Endodermal cell (in vitro differentiated cells): ENCODE results near the gene KIAA0040. TPM values are rescaled to one million over a fixed set of nuclear protein-coding genes. Genes with fewer than 3 reads are reported as not detected.

Experiments used
- DNase-seq: peaks from one replicate; pipeline ENCODE4 v3.0.0-alpha.2; 2017
- H3K27ac ChIP-seq: 2 replicates; pipeline ENCODE4 v1.5.1; 2013; ENCODE audit warnings: mild to moderate bottlenecking, low read depth, low read length, moderate library complexity
- H3K27me3 ChIP-seq: 2 replicates; pipeline ENCODE4 v1.6.1; 2013; ENCODE audit warnings: mild to moderate bottlenecking, low read length, moderate library complexity; ENCODE audit not compliant: insufficient read depth, control insufficient read depth, poor library complexity, severe bottlenecking
- H3K36me3 ChIP-seq: 2 replicates; pipeline ENCODE4 v1.7.0; 2013; ENCODE audit warnings: mild to moderate bottlenecking, low read length, moderate library complexity; ENCODE audit not compliant: control insufficient read depth, insufficient read depth
- H3K4me1 ChIP-seq: one replicate; pipeline ENCODE4 v1.7.0; 2013; ENCODE audit warnings: low read length; ENCODE audit not compliant: control insufficient read depth, insufficient read depth
- H3K4me3 ChIP-seq: 2 replicates; pipeline ENCODE4 v1.5.1; 2013; ENCODE audit warnings: mild to moderate bottlenecking, low read length, moderate library complexity
- H3K9ac ChIP-seq: 2 replicates; pipeline ENCODE4 v1.6.1; 2013; ENCODE audit warnings: mild to moderate bottlenecking, low read length, moderate library complexity; ENCODE audit not compliant: poor library complexity, severe bottlenecking; ENCODE audit errors: extremely low read depth
- H3K9me3 ChIP-seq: 2 replicates; pipeline ENCODE4 v1.6.1; 2013; ENCODE audit warnings: mild to moderate bottlenecking, low read length, moderate library complexity; ENCODE audit not compliant: control insufficient read depth
- H3K27ac Mint-ChIP-seq: 2 replicates; pipeline ENCODE4 v1.8.0; 2020; ENCODE audit warnings: mixed read lengths
- H3K27me3 Mint-ChIP-seq: 2 replicates; pipeline ENCODE4 v1.8.0; 2021; ENCODE audit warnings: mild to moderate bottlenecking, mixed read lengths; ENCODE audit not compliant: insufficient read depth
- H3K36me3 Mint-ChIP-seq: 2 replicates; pipeline ENCODE4 v1.8.0; 2020; ENCODE audit warnings: low read depth, mixed read lengths
- H3K4me1 Mint-ChIP-seq: 2 replicates; pipeline ENCODE4 v1.8.0; 2020; ENCODE audit warnings: mixed read lengths
- H3K4me3 Mint-ChIP-seq: 2 replicates; pipeline ENCODE4 v1.8.0; 2020; ENCODE audit warnings: mild to moderate bottlenecking, moderate library complexity, mixed read lengths
- H3K9me3 Mint-ChIP-seq: 2 replicates; pipeline ENCODE4 v1.8.0; 2020; ENCODE audit warnings: mild to moderate bottlenecking, mixed read lengths
- WGBS, 2 experiments: methylation state at CpG; one replicate each; pipeline versions ENCODE4 v1.1.5 to v1.1.7; 2013; ENCODE audit warnings: missing lambda C conversion rate in 2 of 2, mixed read lengths in 1 of 2; ENCODE audit not compliant: insufficient coverage in 1 of 2, insufficient read length in 1 of 2; 5-methylcytosine and 5-hydroxymethylcytosine counted together
- total RNA-seq, 2 donors: library from RNA; stranded (reverse); fragmentation: NEBNext Ultra II Directional in 1 of 2; extraction: Animal tissue kit (Norgen Biotek cat#: 25700) in 1 of 2; gene quantifications; 2 replicates in 1 of 2; 3 replicates in 1 of 2; pipeline ENCODE4 v1.2.1, GENCODE V29; 2021
- TF ChIP-seq, protein P1 (sequence below): fragments of 200-600 bp; sonication (generic); conservative IDR thresholded peaks from 2 replicates; pipeline ENCODE4 v1.5.0; 2021; ENCODE audit warnings: antibody characterized with exemption, mild to moderate bottlenecking

KIAA0040 gene
- total RNA-seq, 2 donors from 2014 or later: 9.2 to 12.9 TPM

DNA sequence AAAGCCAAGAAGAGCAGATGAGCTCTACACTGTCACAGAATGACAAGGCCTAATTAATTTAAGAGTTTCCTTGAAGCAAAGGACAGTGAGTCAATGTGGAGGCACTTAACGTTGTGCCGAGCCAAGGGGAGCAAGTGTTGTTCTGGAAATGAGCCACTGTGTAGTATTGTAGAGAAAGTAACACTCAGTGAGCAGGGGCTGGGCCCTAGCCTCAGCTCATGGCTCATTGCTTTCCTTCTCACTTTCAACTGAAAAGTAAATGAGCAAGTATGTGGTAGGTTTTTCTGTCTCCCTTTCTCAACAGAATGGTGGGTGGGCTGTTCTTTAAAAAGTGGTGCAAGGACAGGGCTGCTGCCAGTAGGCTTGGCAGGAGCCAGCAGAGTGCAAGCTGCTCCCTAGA, 11.8 kb upstream of the KIAA0040 start:
- H3K9me3 ChIP-seq: no peaks in the 10 kb centered on the region
- H3K9ac ChIP-seq: no peak overlapping the region
- no peaks in the 10 kb centered on the region for H3K36me3 ChIP-seq
- WGBS, 2 experiments: 95 to 100% methylated on average over 1 to 2 of the region's 2 CpGs
- Mint-ChIP-seq H3K4me1 (no peaks in the 10 kb centered on the region), H3K27ac (no peak overlapping the region), H3K27me3 (peaks cover 2% of the 10 kb centered on the region), H3K36me3 (no peaks in the 10 kb centered on the region), H3K9me3 (no peaks in the 10 kb centered on the region), H3K4me3 (no peak overlapping the region)
- no peak for DNase-seq
- no peaks in the 10 kb centered on the region for H3K4me1 ChIP-seq
- no peak overlapping the region for H3K27ac ChIP-seq
- no peaks in the 10 kb centered on the region for H3K27me3 ChIP-seq
- H3K4me3 ChIP-seq: no peak overlapping the region
- TF ChIP-seq, protein P1, sequence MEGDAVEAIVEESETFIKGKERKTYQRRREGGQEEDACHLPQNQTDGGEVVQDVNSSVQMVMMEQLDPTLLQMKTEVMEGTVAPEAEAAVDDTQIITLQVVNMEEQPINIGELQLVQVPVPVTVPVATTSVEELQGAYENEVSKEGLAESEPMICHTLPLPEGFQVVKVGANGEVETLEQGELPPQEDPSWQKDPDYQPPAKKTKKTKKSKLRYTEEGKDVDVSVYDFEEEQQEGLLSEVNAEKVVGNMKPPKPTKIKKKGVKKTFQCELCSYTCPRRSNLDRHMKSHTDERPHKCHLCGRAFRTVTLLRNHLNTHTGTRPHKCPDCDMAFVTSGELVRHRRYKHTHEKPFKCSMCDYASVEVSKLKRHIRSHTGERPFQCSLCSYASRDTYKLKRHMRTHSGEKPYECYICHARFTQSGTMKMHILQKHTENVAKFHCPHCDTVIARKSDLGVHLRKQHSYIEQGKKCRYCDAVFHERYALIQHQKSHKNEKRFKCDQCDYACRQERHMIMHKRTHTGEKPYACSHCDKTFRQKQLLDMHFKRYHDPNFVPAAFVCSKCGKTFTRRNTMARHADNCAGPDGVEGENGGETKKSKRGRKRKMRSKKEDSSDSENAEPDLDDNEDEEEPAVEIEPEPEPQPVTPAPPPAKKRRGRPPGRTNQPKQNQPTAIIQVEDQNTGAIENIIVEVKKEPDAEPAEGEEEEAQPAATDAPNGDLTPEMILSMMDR: no peak

DNA sequence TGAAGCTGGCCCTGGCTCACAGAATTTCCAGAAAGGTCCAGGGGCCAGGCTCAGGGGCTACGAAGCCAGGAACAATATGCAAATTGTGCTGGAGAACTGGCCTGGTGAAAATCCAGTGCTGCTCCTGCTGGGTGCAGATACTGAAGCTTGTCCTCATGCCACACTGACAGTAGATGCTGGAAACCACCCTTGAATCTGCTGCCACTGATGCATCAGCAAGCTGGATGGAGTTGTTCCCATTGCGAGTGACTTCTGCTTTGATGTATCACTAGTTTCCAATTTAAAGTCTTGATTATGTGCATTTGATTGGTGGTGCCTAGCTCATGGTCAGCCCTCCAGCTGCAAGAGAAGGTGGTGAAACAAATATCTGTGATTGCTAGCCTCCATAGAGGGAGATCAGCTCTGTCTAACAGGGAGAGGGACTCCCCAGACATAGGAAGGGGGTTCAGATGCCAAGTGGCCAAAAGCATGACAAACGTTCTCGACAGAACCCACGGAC, 11.0 kb upstream of the KIAA0040 start:
- Histone ChIP-seq H3K27me3 (no peaks in the 10 kb centered on the region), H3K9me3 (no peaks in the 10 kb centered on the region), H3K9ac (no peak overlapping the region), H3K36me3 (no peaks in the 10 kb centered on the region), H3K4me1 (no peaks in the 10 kb centered on the region), H3K4me3 (no peak overlapping the region), H3K27ac (no peak overlapping the region)
- H3K27me3 Mint-ChIP-seq: peaks cover 3% of the 10 kb centered on the region
- no peaks in the 10 kb centered on the region for H3K9me3 Mint-ChIP-seq
- no peaks in the 10 kb centered on the region for H3K4me1 Mint-ChIP-seq
- no peak for DNase-seq
- H3K4me3 Mint-ChIP-seq: no peak overlapping the region
- no peak overlapping the region for H3K27ac Mint-ChIP-seq
- 89 to 91% methylated on average over 5 of the region's 5 CpGs for WGBS, 2 experiments
- H3K36me3 Mint-ChIP-seq: no peaks in the 10 kb centered on the region
- TF ChIP-seq, protein P1: no peak

DNA sequence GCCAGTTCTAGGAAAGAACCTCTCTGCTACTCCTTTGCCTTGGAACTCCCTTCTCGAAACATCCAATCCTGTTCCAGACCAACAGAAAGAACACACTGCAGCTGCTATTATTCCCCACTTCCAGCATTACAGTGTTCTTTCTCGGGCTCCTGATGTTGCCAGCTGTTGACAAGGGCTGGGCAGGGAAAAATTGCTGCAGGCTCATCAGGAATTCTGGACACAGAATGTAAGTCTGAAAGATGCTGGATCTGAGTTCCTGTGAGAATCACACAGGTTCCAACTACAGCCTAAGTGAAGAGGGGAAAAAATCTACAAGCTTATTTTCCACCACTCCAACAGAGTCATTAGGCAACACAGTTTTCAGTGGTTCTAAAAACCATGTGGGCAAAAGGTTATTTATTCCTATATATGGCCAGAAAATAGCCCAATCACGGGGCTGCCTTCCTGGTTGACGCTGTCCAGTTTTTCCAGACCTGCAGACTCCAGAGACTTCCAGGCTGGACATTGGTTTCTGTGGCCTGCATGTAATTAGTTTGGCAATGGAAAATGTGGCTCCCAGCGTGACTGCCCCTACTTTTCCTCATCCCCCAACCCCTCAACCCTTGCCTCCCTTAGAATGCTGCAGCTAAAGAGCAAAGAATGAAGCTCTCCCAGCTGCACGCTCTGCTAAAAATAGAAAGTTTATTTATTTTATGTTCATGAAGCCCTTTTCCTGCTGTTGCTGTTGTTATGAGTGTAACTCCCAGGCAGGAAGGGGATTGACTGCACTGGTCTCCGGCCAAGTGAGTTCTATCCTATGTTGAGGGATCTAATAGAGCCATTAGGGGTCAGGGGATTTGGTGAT, 8.3 kb upstream of the KIAA0040 start:
- Histone ChIP-seq H3K9me3 (no peaks in the 10 kb centered on the region), H3K36me3 (no peaks in the 10 kb centered on the region), H3K9ac (no peak overlapping the region), H3K4me1 (no peaks in the 10 kb centered on the region), H3K27me3 (peaks cover 3% of the 10 kb centered on the region), H3K27ac (no peak overlapping the region), H3K4me3 (no peak overlapping the region)
- H3K27ac Mint-ChIP-seq: no peak overlapping the region
- H3K9me3 Mint-ChIP-seq: no peaks in the 10 kb centered on the region
- H3K4me1 Mint-ChIP-seq: no peaks in the 10 kb centered on the region
- no peak overlapping the region for H3K4me3 Mint-ChIP-seq
- WGBS, 2 experiments: 73 to 80% methylated on average over 5 to 7 of the region's 7 CpGs
- peaks cover 9% of the 10 kb centered on the region for H3K27me3 Mint-ChIP-seq
- no peak for DNase-seq
- no peaks in the 10 kb centered on the region for H3K36me3 Mint-ChIP-seq
- TF ChIP-seq, protein P1: no peak
